Measurements from ENCODE around the gene RPS6KL1. TPM values are rescaled to one million over a fixed set of nuclear protein-coding genes. Genes with fewer than 3 reads are reported as not detected.

The RPS6KL1 gene
- total RNA-seq, 1 experiment from 2014 or later: 9.8 TPM

GRCh38 chr14:74929242-74929641 is 6.2 kb upstream of the RPS6KL1 start:
- ChIA-PET CTCF (interaction anchor here (1.4 kb wide), 1 partner anchor 68 kb away, joined by 3 read pairs; no protein-coding TSS in a partner anchor), POLR2A (no interaction called here)
- Mint-ChIP-seq H3K27ac (ENCODE audit: unreplicated experiment) (no peak overlapping the region), H3K9me3 (ENCODE audit: unreplicated experiment) (no peaks in the 10 kb centered on the region), H3K27me3 (ENCODE audit: insufficient read depth, unreplicated experiment) (peaks cover 5% of the 10 kb centered on the region), H3K36me3 (ENCODE audit: insufficient read depth, unreplicated experiment) (no peaks in the 10 kb centered on the region), H3K4me1 (ENCODE audit: low read depth, unreplicated experiment) (peaks cover 6% of the 10 kb centered on the region), H3K4me3 (ENCODE audit: unreplicated experiment) (no peak overlapping the region)
- intact Hi-C loops (cut with micrococcal nuclease; ENCODE audit: unreplicated experiment): no loop called here
- Histone ChIP-seq H3K36me3 (ENCODE audit: control insufficient read depth, insufficient read depth, low read length) (no peaks in the 10 kb centered on the region), H3K9me3 (no peaks in the 10 kb centered on the region), H3K27me3 (replicated peaks; ENCODE audit: control insufficient read depth, insufficient read depth, low read length) (no peaks in the 10 kb centered on the region; the same call in 1 of the 2 replicates), H3K4me3 (ENCODE audit: low read depth, low read length) (no peak overlapping the region), H3K4me1 (no peaks in the 10 kb centered on the region)
- no peak for DNase-seq
- TF ChIP-seq, protein P1, sequence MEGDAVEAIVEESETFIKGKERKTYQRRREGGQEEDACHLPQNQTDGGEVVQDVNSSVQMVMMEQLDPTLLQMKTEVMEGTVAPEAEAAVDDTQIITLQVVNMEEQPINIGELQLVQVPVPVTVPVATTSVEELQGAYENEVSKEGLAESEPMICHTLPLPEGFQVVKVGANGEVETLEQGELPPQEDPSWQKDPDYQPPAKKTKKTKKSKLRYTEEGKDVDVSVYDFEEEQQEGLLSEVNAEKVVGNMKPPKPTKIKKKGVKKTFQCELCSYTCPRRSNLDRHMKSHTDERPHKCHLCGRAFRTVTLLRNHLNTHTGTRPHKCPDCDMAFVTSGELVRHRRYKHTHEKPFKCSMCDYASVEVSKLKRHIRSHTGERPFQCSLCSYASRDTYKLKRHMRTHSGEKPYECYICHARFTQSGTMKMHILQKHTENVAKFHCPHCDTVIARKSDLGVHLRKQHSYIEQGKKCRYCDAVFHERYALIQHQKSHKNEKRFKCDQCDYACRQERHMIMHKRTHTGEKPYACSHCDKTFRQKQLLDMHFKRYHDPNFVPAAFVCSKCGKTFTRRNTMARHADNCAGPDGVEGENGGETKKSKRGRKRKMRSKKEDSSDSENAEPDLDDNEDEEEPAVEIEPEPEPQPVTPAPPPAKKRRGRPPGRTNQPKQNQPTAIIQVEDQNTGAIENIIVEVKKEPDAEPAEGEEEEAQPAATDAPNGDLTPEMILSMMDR (IDR thresholded peaks at IDR 0.05; ENCODE audit: insufficient read depth in 1 of 2, low read depth in 1 of 2, low read length in 1 of 2, severe bottlenecking in 1 of 2, unreplicated experiment in 1 of 2): no peak
- BruUV-seq (replicated peaks): no TSS peak

- Histone ChIP-seq H3K4me3 (ENCODE audit: low read depth, low read length) (no peak overlapping the region), H3K36me3 (ENCODE audit: control insufficient read depth, insufficient read depth, low read length) (no peaks in the 10 kb centered on the region), H3K4me1 (no peaks in the 10 kb centered on the region), H3K27me3 (replicated peaks; ENCODE audit: control insufficient read depth, insufficient read depth, low read length) (no peaks in the 10 kb centered on the region; the same call in 1 of the 2 replicates), H3K9me3 (no peaks in the 10 kb centered on the region)
- TF ChIP-seq, protein P1 (IDR thresholded peaks at IDR 0.05; ENCODE audit: insufficient read depth in 1 of 2, low read depth in 1 of 2, low read length in 1 of 2, severe bottlenecking in 1 of 2, unreplicated experiment in 1 of 2): no peak
- Mint-ChIP-seq H3K4me1 (ENCODE audit: low read depth, unreplicated experiment) (peaks cover 6% of the 10 kb centered on the region), H3K27ac (ENCODE audit: unreplicated experiment) (no peak overlapping the region), H3K4me3 (ENCODE audit: unreplicated experiment) (no peak overlapping the region), H3K9me3 (ENCODE audit: unreplicated experiment) (no peaks in the 10 kb centered on the region), H3K36me3 (ENCODE audit: insufficient read depth, unreplicated experiment) (no peaks in the 10 kb centered on the region), H3K27me3 (ENCODE audit: insufficient read depth, unreplicated experiment) (peaks cover 5% of the 10 kb centered on the region)
- POLR2A ChIA-PET: no interaction called here
- intact Hi-C loops (cut with micrococcal nuclease; ENCODE audit: unreplicated experiment): no loop called here
- DNase-seq: no peak
- CTCF ChIA-PET: interaction anchor here (0.7 kb wide), 1 partner anchor 49 kb away, joined by 3 read pairs; no protein-coding TSS in a partner anchor
- no TSS peak for BruUV-seq (replicated peaks)
Observed at GRCh38 chr14:74927225-74927624, 4.2 kb upstream of the RPS6KL1 start.

- Mint-ChIP-seq H3K9me3 (ENCODE audit: unreplicated experiment) (no peaks in the 10 kb centered on the region), H3K4me3 (ENCODE audit: unreplicated experiment) (no peak overlapping the region), H3K27me3 (ENCODE audit: insufficient read depth, unreplicated experiment) (peaks cover 5% of the 10 kb centered on the region), H3K27ac (ENCODE audit: unreplicated experiment) (no peak overlapping the region), H3K36me3 (ENCODE audit: insufficient read depth, unreplicated experiment) (no peaks in the 10 kb centered on the region), H3K4me1 (ENCODE audit: low read depth, unreplicated experiment) (peaks cover 6% of the 10 kb centered on the region)
- no peaks in the 10 kb centered on the region; the same call in 1 of the 2 replicates for H3K27me3 ChIP-seq (replicated peaks; ENCODE audit: control insufficient read depth, insufficient read depth, low read length)
- TF ChIP-seq, protein P1 (IDR thresholded peaks at IDR 0.05; ENCODE audit: insufficient read depth in 1 of 2, low read depth in 1 of 2, low read length in 1 of 2, severe bottlenecking in 1 of 2, unreplicated experiment in 1 of 2): no peak
- ChIA-PET POLR2A (no interaction called here), CTCF (interaction anchor here (0.5 to 1.7 kb wide), 6 partner anchors 13 to 666 kb away, joined by 3 to 18 read pairs (median 6); no protein-coding TSS in a partner anchor)
- H3K9me3 ChIP-seq: no peaks in the 10 kb centered on the region
- H3K4me1 ChIP-seq: no peaks in the 10 kb centered on the region
- no TSS peak for BruUV-seq (replicated peaks)
- H3K36me3 ChIP-seq (ENCODE audit: control insufficient read depth, insufficient read depth, low read length): no peaks in the 10 kb centered on the region
- DNase-seq: no peak
- intact Hi-C loops (cut with micrococcal nuclease; ENCODE audit: unreplicated experiment): no loop called here
- H3K4me3 ChIP-seq (ENCODE audit: low read depth, low read length): no peak overlapping the region
Observed at GRCh38 chr14:74924061-74924460, 1.0 kb upstream of the RPS6KL1 start.
